ENCODE measurements around the gene LGR6. TPM values are rescaled to one million over a fixed set of nuclear protein-coding genes. Genes with fewer than 3 reads are reported as not detected.

LGR6 gene
- total and polyA plus RNA-seq, 10 of the 15 experiments (the other 5 are each of a cell fraction or from before 2014, with no cell fraction given), result not detected

DNA sequence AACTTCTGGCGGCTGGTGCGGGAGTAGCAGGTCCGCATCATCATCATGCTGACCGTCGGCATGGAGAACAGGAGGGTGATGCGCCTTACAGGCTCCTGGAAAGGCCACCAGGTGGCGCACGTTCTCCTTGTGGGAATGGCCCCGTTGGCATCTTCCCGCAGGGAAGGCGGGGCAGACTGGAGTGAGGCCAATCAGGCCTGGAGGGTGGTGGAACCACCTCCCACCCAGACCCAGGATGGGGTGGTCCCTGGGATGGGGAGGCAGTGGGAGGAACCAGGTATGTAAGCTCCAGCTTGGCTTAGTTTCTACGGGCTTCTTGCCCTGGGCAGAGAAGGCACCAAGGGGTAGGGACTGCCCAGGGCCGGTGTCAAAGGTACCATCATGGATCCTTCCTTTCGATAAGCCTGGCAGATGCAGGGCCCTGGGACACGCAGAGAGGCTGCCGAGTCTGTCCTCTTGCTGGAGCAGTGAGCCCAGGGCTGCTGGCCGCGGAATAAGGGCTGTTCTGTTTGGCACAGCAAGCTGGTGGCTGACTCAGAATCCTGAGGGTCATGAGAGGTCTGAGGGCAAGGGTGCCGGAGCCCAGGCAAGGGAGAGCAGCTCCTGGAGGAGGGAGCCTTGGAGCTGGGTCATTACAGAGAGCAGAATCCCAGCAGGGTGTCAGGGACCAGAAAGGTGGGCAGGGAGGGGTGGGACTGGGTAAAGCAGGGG is 8.7 kb upstream of the LGR6 start (continued):
- peak; percentile 72 for TF ChIP-seq IKZF1 (conservative IDR thresholded peaks at IDR 0.05)
- TF ChIP-seq POLR2A (IDR thresholded peaks at IDR 0.05; ENCODE audit: low read depth, low read length), result no peak

DNA sequence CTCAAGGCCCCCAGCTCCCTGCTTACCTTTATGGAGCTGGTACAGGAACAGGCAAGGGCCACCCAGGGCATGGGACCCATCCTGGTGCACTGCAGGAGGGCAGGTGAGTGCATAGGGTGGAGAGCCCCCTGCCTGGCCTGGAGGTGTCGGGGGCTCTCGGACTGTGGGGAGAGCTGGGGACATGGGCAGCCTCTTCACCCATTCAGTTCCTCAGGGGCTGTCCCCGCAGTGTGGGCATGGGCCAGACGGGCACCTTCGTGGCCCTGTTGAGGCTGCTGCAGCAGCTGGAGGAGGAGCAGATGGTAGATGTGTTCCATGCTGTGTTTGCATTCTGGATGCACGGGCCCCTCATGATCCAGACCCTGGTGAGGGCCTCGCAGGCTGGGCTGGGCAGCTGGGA is 7.3 kb upstream of the LGR6 start:
- in situ Hi-C loops (cut with MboI) (loop anchor here (5.0 kb wide), 1 partner anchor 126 kb away; no protein-coding TSS in a partner anchor), intact Hi-C loops (cut with micrococcal nuclease; ENCODE audit: unreplicated experiment) (no loop called here)
- Histone ChIP-seq H3K4me1 (ENCODE audit: control insufficient read depth, insufficient read depth, low read length) (no peaks in the 10 kb centered on the region), H3K9me3 (replicated peaks; ENCODE audit: control insufficient read depth, insufficient read depth, low read length) (no peaks in the 10 kb centered on the region), H3K4me2 (ENCODE audit: control insufficient read depth, insufficient read depth) (no peak overlapping the region), H3K27me3 (replicated peaks in 1 of 2; ENCODE audit: control insufficient read depth in 2 of 2, insufficient read depth in 2 of 2, low read length in 1 of 2) (peaks cover 0 to 3% of the 10 kb centered on the region in 2 experiments; a peak in 2 of 4 replicates), H3K36me3 (ENCODE audit: control insufficient read depth in 2 of 2, insufficient read depth in 2 of 2, low read length in 1 of 2) (no peaks in the 10 kb centered on the region), H4K20me1 (ENCODE audit: control insufficient read depth, insufficient read depth) (no peaks in the 10 kb centered on the region), H3K4me3 (no peak overlapping the region), H3K79me2 (ENCODE audit: control insufficient read depth, insufficient read depth, low read length) (no peaks in the 10 kb centered on the region), H3K27ac (ENCODE audit: control insufficient read depth, insufficient read depth) (no peak overlapping the region), H2AFZ (ENCODE audit: control insufficient read depth, low read depth, low read length) (no peak overlapping the region), H3K9ac (ENCODE audit: control insufficient read depth, insufficient read depth, low read length) (no peak overlapping the region)
- TF ChIP-seq SIX5 (IDR thresholded peaks at IDR 0.05; ENCODE audit: low read depth, low read length, severe bottlenecking) (no peak), ZNF24 (IDR thresholded peaks at IDR 0.05) (no peak), STAT3 (IDR thresholded peaks at IDR 0.05; ENCODE audit: low read depth, low read length) (no peak), CBX5 (IDR thresholded peaks at IDR 0.05; ENCODE audit: low read depth) (no peak), NR2F1 (conservative IDR thresholded peaks at IDR 0.05) (no peak), BCL11A (IDR thresholded peaks at IDR 0.05; ENCODE audit: low read depth, low read length) (no peak), MTA3 (IDR thresholded peaks at IDR 0.05; ENCODE audit: borderline replicate concordance, low read length) (no peak), MTA2 (IDR thresholded peaks at IDR 0.05; ENCODE audit: low read depth) (no peak), NR2C1 (IDR thresholded peaks at IDR 0.05) (no peak), RAD21 (IDR thresholded peaks at IDR 0.05; ENCODE audit: insufficient read depth, low read depth, low read length) (no peak), GABPA (IDR thresholded peaks at IDR 0.05; ENCODE audit: low read depth) (no peak)
- TF ChIP-seq, protein P1, sequence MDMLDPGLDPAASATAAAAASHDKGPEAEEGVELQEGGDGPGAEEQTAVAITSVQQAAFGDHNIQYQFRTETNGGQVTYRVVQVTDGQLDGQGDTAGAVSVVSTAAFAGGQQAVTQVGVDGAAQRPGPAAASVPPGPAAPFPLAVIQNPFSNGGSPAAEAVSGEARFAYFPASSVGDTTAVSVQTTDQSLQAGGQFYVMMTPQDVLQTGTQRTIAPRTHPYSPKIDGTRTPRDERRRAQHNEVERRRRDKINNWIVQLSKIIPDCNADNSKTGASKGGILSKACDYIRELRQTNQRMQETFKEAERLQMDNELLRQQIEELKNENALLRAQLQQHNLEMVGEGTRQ (IDR thresholded peaks at IDR 0.05; ENCODE audit: borderline replicate concordance, low read depth, low read length), result no peak
- TF ChIP-seq, protein P2, sequence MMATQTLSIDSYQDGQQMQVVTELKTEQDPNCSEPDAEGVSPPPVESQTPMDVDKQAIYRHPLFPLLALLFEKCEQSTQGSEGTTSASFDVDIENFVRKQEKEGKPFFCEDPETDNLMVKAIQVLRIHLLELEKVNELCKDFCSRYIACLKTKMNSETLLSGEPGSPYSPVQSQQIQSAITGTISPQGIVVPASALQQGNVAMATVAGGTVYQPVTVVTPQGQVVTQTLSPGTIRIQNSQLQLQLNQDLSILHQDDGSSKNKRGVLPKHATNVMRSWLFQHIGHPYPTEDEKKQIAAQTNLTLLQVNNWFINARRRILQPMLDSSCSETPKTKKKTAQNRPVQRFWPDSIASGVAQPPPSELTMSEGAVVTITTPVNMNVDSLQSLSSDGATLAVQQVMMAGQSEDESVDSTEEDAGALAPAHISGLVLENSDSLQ (IDR thresholded peaks at IDR 0.05), result no peak
- TF ChIP-seq, protein P3, sequence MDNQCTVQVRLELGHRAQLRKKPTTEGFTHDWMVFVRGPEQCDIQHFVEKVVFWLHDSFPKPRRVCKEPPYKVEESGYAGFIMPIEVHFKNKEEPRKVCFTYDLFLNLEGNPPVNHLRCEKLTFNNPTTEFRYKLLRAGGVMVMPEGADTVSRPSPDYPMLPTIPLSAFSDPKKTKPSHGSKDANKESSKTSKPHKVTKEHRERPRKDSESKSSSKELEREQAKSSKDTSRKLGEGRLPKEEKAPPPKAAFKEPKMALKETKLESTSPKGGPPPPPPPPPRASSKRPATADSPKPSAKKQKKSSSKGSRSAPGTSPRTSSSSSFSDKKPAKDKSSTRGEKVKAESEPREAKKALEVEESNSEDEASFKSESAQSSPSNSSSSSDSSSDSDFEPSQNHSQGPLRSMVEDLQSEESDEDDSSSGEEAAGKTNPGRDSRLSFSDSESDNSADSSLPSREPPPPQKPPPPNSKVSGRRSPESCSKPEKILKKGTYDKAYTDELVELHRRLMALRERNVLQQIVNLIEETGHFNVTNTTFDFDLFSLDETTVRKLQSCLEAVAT (IDR thresholded peaks at IDR 0.05), result no peak
- TF ChIP-seq, protein P4, sequence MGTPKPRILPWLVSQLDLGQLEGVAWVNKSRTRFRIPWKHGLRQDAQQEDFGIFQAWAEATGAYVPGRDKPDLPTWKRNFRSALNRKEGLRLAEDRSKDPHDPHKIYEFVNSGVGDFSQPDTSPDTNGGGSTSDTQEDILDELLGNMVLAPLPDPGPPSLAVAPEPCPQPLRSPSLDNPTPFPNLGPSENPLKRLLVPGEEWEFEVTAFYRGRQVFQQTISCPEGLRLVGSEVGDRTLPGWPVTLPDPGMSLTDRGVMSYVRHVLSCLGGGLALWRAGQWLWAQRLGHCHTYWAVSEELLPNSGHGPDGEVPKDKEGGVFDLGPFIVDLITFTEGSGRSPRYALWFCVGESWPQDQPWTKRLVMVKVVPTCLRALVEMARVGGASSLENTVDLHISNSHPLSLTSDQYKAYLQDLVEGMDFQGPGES (IDR thresholded peaks at IDR 0.05), result no peak
- FAIRE-seq (no peak), ATAC-seq (no peak), DNase-seq (ENCODE audit: low read depth, low spot score) (no peak)
- CTCF ChIA-PET, result interaction anchor here (1.0 to 12.4 kb wide), 8 partner anchors 10 to 533 kb away, joined by 3 to 171 read pairs (median 6); partner anchors contain the start of gene PTPN7
- POLR2A ChIA-PET, result interaction anchor here (1.0 to 1.6 kb wide), 2 partner anchors 31 to 164 kb away, joined by 3 to 4 read pairs; no protein-coding TSS in a partner anchor
- WGBS (ENCODE audit: insufficient coverage, insufficient replicate concordance, low lambda C conversion rate, missing lambda C conversion rate), result 27% methylated on average over 7 of the region's 7 CpGs
- SMC1A ChIA-PET (ENCODE audit: uncharacterized antibody, unreplicated experiment), result interaction anchor here (1.3 kb wide), 2 partner anchors 32 to 130 kb away, joined by 3 read pairs; no protein-coding TSS in a partner anchor
- no TSS peak for BruUV-seq (replicated peaks)
- RAD21 ChIA-PET (ENCODE audit: unreplicated experiment), result interaction anchor here (1.9 to 2.1 kb wide), 2 partner anchors 24 to 32 kb away, joined by 8 to 10 read pairs; no protein-coding TSS in a partner anchor
